HEK293 (cell line): ENCODE data around the gene ERCC5.

Experiments
- CTCF ChIA-PET: fragments of 350-600 bp; formaldehyde crosslinking; extraction: SDS; loops from one replicate; lab custom pipeline; 2021; ENCODE audit warnings: antibody characterized with exemption; lab: Yijun Ruan, JAX
- POLR2A ChIA-PET: fragments of 300-600 bp; formaldehyde crosslinking; extraction: SDS; loops from one replicate; lab custom pipeline; 2020; ENCODE audit warnings: antibody characterized with exemption, inconsistent platforms; lab: Yijun Ruan, JAX
- H3K27ac ChIP-seq: fragments of 200-500 bp; sonication (Bioruptor generic); 2 replicates; pipeline ENCODE4 v1.5.1; 2014; ENCODE audit warnings: low read depth, low read length, control low read depth, inconsistent platforms; ENCODE audit errors: extremely low read depth
- H3K36me3 ChIP-seq, 2 experiments: fragments of 200-500 bp in 1 of 2; sonication (Bioruptor generic) in 1 of 2; 1 replicate in 1 of 2; 2 replicates in 1 of 2; pipeline ENCODE4 v1.5.1; 2014 to 2017; ENCODE audit warnings: inconsistent platforms in 2 of 2, low read length in 2 of 2; ENCODE audit not compliant: control insufficient read depth in 2 of 2, insufficient read depth in 1 of 2
- H3K4me1 ChIP-seq: fragments of 200-500 bp; sonication (Bioruptor generic); 2 replicates; pipeline ENCODE4 v1.5.1; 2014; ENCODE audit warnings: mild to moderate bottlenecking, low read length, inconsistent platforms; ENCODE audit not compliant: control insufficient read depth, insufficient read depth
- H3K4me3 ChIP-seq: 2 replicates; pipeline ENCODE4 v1.5.1; 2011; ENCODE audit warnings: low read depth, mild to moderate bottlenecking, control low read depth, low read length, moderate library complexity
- H3K9me3 ChIP-seq: fragments of 200-500 bp; sonication (Bioruptor generic); 2 replicates; pipeline ENCODE4 v1.5.1; 2014; ENCODE audit warnings: low read depth, low read length, inconsistent platforms; ENCODE audit not compliant: control insufficient read depth, insufficient read depth
- BCL11B ChIP-seq: fragments of 450-650 bp; formaldehyde crosslinking; IDR thresholded peaks from 2 replicates; pipeline ENCODE4 v1.5.1; 2016; ENCODE audit warnings: low read depth, missing biosample characterization, missing genetic modification characterization
- GLI2 ChIP-seq: fragments of 450-650 bp; formaldehyde crosslinking; IDR thresholded peaks from 2 replicates; pipeline ENCODE4; 2017; ENCODE audit warnings: missing biosample characterization, missing genetic modification characterization, low read depth, borderline replicate concordance
- GLIS1 ChIP-seq: fragments of 450-650 bp; formaldehyde crosslinking; IDR thresholded peaks from 2 replicates; pipeline ENCODE4 v1.5.1; 2016; ENCODE audit warnings: missing biosample characterization, missing genetic modification characterization
- HOXD13 ChIP-seq: sonication (generic); formaldehyde crosslinking; IDR thresholded peaks from 2 replicates; pipeline ENCODE4 v1.8.0; 2022; ENCODE audit warnings: missing genetic modification reagents, borderline replicate concordance
- KLF7 ChIP-seq: fragments of 450-650 bp; formaldehyde crosslinking; IDR thresholded peaks from 2 replicates; pipeline ENCODE4 v1.5.1; 2016; ENCODE audit warnings: missing biosample characterization, missing genetic modification characterization, borderline replicate concordance
- SP7 ChIP-seq: fragments of 450-650 bp; formaldehyde crosslinking; IDR thresholded peaks from 2 replicates; pipeline ENCODE4 v1.5.1; 2016; ENCODE audit warnings: missing biosample characterization, missing genetic modification characterization
- ZFP69B ChIP-seq: fragments of 450-650 bp; formaldehyde crosslinking; IDR thresholded peaks from 2 replicates; pipeline ENCODE4 v1.5.1; 2016; ENCODE audit warnings: missing biosample characterization, missing genetic modification characterization
- ZNF140 ChIP-seq: fragments of 450-650 bp; formaldehyde crosslinking; IDR thresholded peaks from 2 replicates; pipeline ENCODE4 v1.5.1; 2016; ENCODE audit warnings: missing biosample characterization, missing genetic modification characterization
- ZNF324 ChIP-seq: fragments of 450-650 bp; formaldehyde crosslinking; IDR thresholded peaks from 2 replicates; pipeline ENCODE4 v1.5.1; 2016; ENCODE audit warnings: missing biosample characterization, missing genetic modification characterization
- ZNF354C ChIP-seq: fragments of 450-650 bp; formaldehyde crosslinking; IDR thresholded peaks from 2 replicates; pipeline ENCODE4 v1.5.1; 2016; ENCODE audit warnings: missing biosample characterization, missing genetic modification characterization, low read depth, borderline replicate concordance
- ZNF514 ChIP-seq: fragments of 450-650 bp; formaldehyde crosslinking; IDR thresholded peaks from 2 replicates; pipeline ENCODE4 v1.5.1; 2016; ENCODE audit warnings: missing biosample characterization, missing genetic modification characterization
- ZNF571 ChIP-seq: fragments of 450-650 bp; formaldehyde crosslinking; IDR thresholded peaks from 2 replicates; pipeline ENCODE4 v1.5.0; 2017; ENCODE audit warnings: missing biosample characterization, missing genetic modification characterization
- ZNF623 ChIP-seq: fragments of 450-650 bp; formaldehyde crosslinking; IDR thresholded peaks from 2 replicates; pipeline ENCODE4 v1.5.1; 2016; ENCODE audit warnings: missing biosample characterization, missing genetic modification characterization
- ZNF629 ChIP-seq: fragments of 450-650 bp; formaldehyde crosslinking; IDR thresholded peaks from 2 replicates; pipeline ENCODE4 v1.5.1; 2017; ENCODE audit warnings: missing biosample characterization, missing genetic modification characterization
- ZNF707 ChIP-seq: fragments of 450-650 bp; formaldehyde crosslinking; IDR thresholded peaks from 2 replicates; pipeline ENCODE4 v1.5.1; 2016; ENCODE audit warnings: missing biosample characterization, missing genetic modification characterization
- ZNF776 ChIP-seq: fragments of 450-650 bp; formaldehyde crosslinking; IDR thresholded peaks from 2 replicates; pipeline ENCODE4 v1.5.0; 2017; ENCODE audit warnings: missing biosample characterization, missing genetic modification characterization, borderline replicate concordance
- ZNF777 ChIP-seq: fragments of 450-650 bp; formaldehyde crosslinking; IDR thresholded peaks from 2 replicates; pipeline ENCODE4 v1.5.1; 2017; ENCODE audit warnings: missing biosample characterization, missing genetic modification characterization, borderline replicate concordance
- ZNF791 ChIP-seq: fragments of 450-650 bp; formaldehyde crosslinking; IDR thresholded peaks from 2 replicates; pipeline ENCODE4 v1.5.1; 2016; ENCODE audit warnings: missing biosample characterization, missing genetic modification characterization
- ZNF843 ChIP-seq: fragments of 450-650 bp; formaldehyde crosslinking; IDR thresholded peaks from 2 replicates; pipeline ENCODE4 v1.5.1; 2016; ENCODE audit warnings: missing biosample characterization, missing genetic modification characterization
- TF ChIP-seq, protein P1 (sequence below): fragments of 450-650 bp; formaldehyde crosslinking; IDR thresholded peaks from 2 replicates; pipeline ENCODE4 v1.5.1; 2017; ENCODE audit warnings: missing biosample characterization, missing genetic modification characterization
- TF ChIP-seq, protein P2 (sequence below): fragments of 450-650 bp; formaldehyde crosslinking; IDR thresholded peaks from 2 replicates; pipeline ENCODE4 v1.5.1; 2016; ENCODE audit warnings: missing biosample characterization, missing genetic modification characterization
- TF ChIP-seq, protein P3 (sequence below): fragments of 450-650 bp; formaldehyde crosslinking; IDR thresholded peaks from 2 replicates; pipeline ENCODE4 v1.5.1; 2016; ENCODE audit warnings: missing biosample characterization, missing genetic modification characterization
- TF ChIP-seq, protein P4 (sequence below): fragments of 450-650 bp; formaldehyde crosslinking; IDR thresholded peaks from 2 replicates; pipeline ENCODE4 v1.5.1; 2017; ENCODE audit warnings: missing biosample characterization, missing genetic modification characterization
- TF ChIP-seq, protein P5 (sequence below): fragments of 450-650 bp; formaldehyde crosslinking; IDR thresholded peaks from 2 replicates; pipeline ENCODE4 v1.5.1; 2016; ENCODE audit warnings: missing biosample characterization, missing genetic modification characterization
- TF ChIP-seq, protein P6 (sequence below): fragments of 450-650 bp; formaldehyde crosslinking; IDR thresholded peaks from 2 replicates; pipeline ENCODE4 v1.5.1; 2016; ENCODE audit warnings: missing biosample characterization, missing genetic modification characterization
- TF ChIP-seq, protein P7 (sequence below): fragments of 450-650 bp; formaldehyde crosslinking; IDR thresholded peaks from 2 replicates; pipeline ENCODE4 v1.5.1; 2017; ENCODE audit warnings: missing biosample characterization, missing genetic modification characterization

The ERCC5 gene

DNA sequence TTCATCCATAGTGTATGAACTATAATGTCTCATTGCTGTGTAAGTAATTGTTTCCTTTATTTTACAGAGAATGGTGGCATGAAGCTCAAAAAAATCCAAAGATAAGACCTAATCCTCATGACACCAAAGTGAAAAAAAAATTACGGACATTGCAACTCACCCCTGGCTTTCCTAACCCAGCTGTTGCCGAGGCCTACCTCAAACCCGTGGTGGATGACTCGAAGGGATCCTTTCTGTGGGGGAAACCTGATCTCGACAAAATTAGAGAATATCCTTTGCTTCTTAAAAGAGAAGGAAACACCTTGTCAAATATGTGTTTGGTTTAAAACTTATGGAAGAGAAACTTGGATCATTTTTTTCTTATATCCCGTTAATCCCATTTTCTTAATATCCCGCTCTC, 26.3 kb downstream of the ERCC5 start:
- TF ChIP-seq ZNF324 (tag by site-specific recombination) (no peak), GLIS1 (tag by site-specific recombination) (no peak), GLI2 (tag by site-specific recombination) (no peak), BCL11B (tag by site-specific recombination) (no peak), ZFP69B (tag by site-specific recombination) (no peak), SP7 (tag by site-specific recombination) (no peak), HOXD13 (CRISPR knock-in tag) (no peak), ZNF843 (tag by site-specific recombination) (no peak), ZNF629 (tag by site-specific recombination) (no peak), ZNF791 (tag by site-specific recombination) (no peak), ZNF777 (tag by site-specific recombination) (no peak), ZNF776 (tag by site-specific recombination) (no peak)
- TF ChIP-seq, protein P1, sequence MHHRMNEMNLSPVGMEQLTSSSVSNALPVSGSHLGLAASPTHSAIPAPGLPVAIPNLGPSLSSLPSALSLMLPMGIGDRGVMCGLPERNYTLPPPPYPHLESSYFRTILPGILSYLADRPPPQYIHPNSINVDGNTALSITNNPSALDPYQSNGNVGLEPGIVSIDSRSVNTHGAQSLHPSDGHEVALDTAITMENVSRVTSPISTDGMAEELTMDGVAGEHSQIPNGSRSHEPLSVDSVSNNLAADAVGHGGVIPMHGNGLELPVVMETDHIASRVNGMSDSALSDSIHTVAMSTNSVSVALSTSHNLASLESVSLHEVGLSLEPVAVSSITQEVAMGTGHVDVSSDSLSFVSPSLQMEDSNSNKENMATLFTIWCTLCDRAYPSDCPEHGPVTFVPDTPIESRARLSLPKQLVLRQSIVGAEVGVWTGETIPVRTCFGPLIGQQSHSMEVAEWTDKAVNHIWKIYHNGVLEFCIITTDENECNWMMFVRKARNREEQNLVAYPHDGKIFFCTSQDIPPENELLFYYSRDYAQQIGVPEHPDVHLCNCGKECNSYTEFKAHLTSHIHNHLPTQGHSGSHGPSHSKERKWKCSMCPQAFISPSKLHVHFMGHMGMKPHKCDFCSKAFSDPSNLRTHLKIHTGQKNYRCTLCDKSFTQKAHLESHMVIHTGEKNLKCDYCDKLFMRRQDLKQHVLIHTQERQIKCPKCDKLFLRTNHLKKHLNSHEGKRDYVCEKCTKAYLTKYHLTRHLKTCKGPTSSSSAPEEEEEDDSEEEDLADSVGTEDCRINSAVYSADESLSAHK (tag by site-specific recombination) = no peak
- TF ChIP-seq, protein P2, sequence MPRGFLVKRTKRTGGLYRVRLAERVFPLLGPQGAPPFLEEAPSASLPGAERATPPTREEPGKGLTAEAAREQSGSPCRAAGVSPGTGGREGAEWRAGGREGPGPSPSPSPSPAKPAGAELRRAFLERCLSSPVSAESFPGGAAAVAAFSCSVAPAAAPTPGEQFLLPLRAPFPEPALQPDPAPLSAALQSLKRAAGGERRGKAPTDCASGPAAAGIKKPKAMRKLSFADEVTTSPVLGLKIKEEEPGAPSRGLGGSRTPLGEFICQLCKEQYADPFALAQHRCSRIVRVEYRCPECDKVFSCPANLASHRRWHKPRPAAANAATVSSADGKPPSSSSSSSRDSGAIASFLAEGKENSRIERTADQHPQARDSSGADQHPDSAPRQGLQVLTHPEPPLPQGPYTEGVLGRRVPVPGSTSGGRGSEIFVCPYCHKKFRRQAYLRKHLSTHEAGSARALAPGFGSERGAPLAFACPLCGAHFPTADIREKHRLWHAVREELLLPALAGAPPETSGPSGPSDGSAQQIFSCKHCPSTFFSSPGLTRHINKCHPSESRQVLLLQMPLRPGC (tag by site-specific recombination) = no peak
- TF ChIP-seq, protein P3, sequence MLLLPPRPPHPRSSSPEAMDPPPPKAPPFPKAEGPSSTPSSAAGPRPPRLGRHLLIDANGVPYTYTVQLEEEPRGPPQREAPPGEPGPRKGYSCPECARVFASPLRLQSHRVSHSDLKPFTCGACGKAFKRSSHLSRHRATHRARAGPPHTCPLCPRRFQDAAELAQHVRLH (tag by site-specific recombination) = no peak
- TF ChIP-seq, protein P4, sequence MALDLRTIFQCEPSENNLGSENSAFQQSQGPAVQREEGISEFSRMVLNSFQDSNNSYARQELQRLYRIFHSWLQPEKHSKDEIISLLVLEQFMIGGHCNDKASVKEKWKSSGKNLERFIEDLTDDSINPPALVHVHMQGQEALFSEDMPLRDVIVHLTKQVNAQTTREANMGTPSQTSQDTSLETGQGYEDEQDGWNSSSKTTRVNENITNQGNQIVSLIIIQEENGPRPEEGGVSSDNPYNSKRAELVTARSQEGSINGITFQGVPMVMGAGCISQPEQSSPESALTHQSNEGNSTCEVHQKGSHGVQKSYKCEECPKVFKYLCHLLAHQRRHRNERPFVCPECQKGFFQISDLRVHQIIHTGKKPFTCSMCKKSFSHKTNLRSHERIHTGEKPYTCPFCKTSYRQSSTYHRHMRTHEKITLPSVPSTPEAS (tag by site-specific recombination) = no peak
- no peak overlapping the region for H3K4me3 ChIP-seq
- H3K36me3 ChIP-seq = peaks cover 13 to 59% of the 10 kb centered on the region in 2 experiments
- ChIA-PET POLR2A (no interaction called here), CTCF (interaction anchor here (1.1 kb wide), 1 partner anchor 25 kb away, joined by 3 read pairs; no protein-coding TSS in a partner anchor)
- H3K4me1 ChIP-seq = no peaks in the 10 kb centered on the region
- H3K27ac ChIP-seq = no peak overlapping the region
- H3K9me3 ChIP-seq = no peaks in the 10 kb centered on the region

DNA sequence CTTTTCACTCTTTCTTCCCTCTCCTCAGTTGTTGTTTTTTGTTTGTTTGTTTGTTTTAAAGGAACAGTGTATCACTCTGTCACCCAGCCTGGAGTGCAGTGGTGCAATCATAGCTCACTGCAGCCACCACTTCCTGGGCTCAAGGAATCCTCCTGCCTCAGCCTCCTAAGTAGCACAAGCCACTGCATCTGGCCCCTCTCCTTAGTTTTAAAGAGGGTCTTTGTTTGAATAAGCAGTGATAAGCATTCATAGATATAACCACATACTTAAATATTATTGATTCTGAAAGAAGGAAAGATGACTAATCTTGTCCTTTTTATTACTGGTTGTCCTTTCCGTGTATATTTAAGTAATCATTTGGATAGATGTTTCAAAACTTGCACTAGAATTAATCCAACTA, 26.7 kb downstream of the ERCC5 start:
- CTCF ChIA-PET = interaction anchor here (1.1 kb wide), 2 partner anchors 10 to 25 kb away, joined by 3 read pairs; no protein-coding TSS in a partner anchor
- H3K4me3 ChIP-seq = no peak overlapping the region
- H3K36me3 ChIP-seq = peaks cover 13 to 55% of the 10 kb centered on the region in 2 experiments
- H3K9me3 ChIP-seq = no peaks in the 10 kb centered on the region
- no peaks in the 10 kb centered on the region for H3K4me1 ChIP-seq
- POLR2A ChIA-PET = no interaction called here
- no peak overlapping the region for H3K27ac ChIP-seq
- TF ChIP-seq, protein P5, sequence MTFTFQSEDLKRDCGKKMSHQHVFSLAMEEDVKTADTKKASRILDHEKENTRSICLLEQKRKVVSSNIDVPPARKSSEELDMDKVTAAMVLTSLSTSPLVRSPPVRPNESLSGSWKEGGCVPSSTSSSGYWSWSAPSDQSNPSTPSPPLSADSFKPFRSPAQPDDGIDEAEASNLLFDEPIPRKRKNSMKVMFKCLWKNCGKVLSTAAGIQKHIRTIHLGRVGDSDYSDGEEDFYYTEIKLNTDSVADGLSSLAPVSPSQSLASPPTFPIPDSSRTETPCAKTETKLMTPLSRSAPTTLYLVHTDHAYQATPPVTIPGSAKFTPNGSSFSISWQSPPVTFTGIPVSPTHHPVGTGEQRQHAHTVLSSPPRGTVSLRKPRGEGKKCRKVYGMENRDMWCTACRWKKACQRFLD (tag by site-specific recombination) = no peak
- TF ChIP-seq ZNF571 (tag by site-specific recombination) (no peak), ZNF707 (tag by site-specific recombination) (no peak), ZNF623 (tag by site-specific recombination) (no peak), ZNF140 (tag by site-specific recombination) (no peak), SP7 (tag by site-specific recombination) (no peak), ZNF354C (tag by site-specific recombination) (no peak), ZNF514 (tag by site-specific recombination) (no peak), KLF7 (tag by site-specific recombination) (no peak)
- TF ChIP-seq, protein P6, sequence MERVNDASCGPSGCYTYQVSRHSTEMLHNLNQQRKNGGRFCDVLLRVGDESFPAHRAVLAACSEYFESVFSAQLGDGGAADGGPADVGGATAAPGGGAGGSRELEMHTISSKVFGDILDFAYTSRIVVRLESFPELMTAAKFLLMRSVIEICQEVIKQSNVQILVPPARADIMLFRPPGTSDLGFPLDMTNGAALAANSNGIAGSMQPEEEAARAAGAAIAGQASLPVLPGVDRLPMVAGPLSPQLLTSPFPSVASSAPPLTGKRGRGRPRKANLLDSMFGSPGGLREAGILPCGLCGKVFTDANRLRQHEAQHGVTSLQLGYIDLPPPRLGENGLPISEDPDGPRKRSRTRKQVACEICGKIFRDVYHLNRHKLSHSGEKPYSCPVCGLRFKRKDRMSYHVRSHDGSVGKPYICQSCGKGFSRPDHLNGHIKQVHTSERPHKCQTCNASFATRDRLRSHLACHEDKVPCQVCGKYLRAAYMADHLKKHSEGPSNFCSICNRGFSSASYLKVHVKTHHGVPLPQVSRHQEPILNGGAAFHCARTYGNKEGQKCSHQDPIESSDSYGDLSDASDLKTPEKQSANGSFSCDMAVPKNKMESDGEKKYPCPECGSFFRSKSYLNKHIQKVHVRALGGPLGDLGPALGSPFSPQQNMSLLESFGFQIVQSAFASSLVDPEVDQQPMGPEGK (tag by site-specific recombination) = no peak
- TF ChIP-seq, protein P7, sequence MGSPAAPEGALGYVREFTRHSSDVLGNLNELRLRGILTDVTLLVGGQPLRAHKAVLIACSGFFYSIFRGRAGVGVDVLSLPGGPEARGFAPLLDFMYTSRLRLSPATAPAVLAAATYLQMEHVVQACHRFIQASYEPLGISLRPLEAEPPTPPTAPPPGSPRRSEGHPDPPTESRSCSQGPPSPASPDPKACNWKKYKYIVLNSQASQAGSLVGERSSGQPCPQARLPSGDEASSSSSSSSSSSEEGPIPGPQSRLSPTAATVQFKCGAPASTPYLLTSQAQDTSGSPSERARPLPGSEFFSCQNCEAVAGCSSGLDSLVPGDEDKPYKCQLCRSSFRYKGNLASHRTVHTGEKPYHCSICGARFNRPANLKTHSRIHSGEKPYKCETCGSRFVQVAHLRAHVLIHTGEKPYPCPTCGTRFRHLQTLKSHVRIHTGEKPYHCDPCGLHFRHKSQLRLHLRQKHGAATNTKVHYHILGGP (tag by site-specific recombination) = no peak
